ENCODE measurements around the gene NPFF. TPM values are rescaled to one million over a fixed set of nuclear protein-coding genes. Genes with fewer than 3 reads are reported as not detected.

The NPFF gene
- polyA plus RNA-seq, 2 of the 4 experiments (the other 2 are of a cell fraction), result 0.17 TPM; not detected in 1

DNA sequence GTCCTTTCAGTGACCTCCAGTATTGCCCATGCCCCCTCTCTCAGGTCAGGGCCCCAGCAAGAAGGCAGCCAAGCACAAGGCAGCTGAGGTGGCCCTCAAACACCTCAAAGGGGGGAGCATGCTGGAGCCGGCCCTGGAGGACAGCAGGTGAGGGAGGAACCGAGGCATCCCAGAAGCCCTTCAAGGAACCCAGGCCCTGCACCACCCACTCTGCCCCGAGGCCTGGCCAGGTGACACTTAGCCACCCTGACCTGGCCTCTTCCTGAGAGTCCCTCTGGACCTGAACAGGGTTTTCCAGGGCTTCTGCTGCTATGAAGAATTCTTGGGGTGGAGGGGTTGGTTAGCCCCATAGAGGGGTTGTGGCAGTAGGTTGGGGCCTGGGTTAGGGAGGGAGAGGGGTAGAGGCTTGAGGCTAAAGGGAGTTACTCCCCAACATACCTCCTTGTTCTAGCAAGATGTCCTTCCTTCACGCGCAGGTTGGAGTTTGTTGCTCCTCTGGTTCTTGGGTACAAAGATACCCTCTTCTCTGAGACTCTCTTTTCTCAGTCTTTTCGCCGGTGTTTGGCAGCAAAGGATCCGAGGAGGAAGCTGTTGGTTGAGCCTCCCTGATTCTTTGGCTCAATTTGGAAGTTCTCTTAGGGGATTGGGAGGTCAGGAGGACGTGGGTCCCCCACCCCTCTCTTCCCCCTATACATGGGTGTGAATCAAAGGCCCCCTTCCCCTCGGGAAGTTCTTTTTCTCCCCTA lies 4.1 kb downstream of the NPFF start:
- CTCF ChIA-PET, result interaction anchor here (1.0 to 13.1 kb wide), 6 partner anchors 15 to 177 kb away, joined by 3 to 169 read pairs (median 6); partner anchors contain the start of genes AAAS and ATP5MC2
- no peak for TF ChIP-seq NPAS2 (CRISPR knock-in tag; IDR thresholded peaks at IDR 0.05; ENCODE audit: borderline replicate concordance)
- no peak for TF ChIP-seq MYC (IDR thresholded peaks at IDR 0.05; ENCODE audit: borderline replicate concordance, low read length)
- TF ChIP-seq ELK1 (IDR thresholded peaks at IDR 0.05; ENCODE audit: low read depth, low read length), result no peak
- no peak for TF ChIP-seq EP300 (IDR thresholded peaks at IDR 0.05)
- TF ChIP-seq FOSB (CRISPR knock-in tag; IDR thresholded peaks at IDR 0.05), result no peak
- TF ChIP-seq POLR2AphosphoS2 (conservative IDR thresholded peaks at IDR 0.05; ENCODE audit: low read length), result no peak
- TF ChIP-seq FOXS1 (CRISPR knock-in tag; IDR thresholded peaks at IDR 0.05), result no peak
- TF ChIP-seq EHF (CRISPR knock-in tag; IDR thresholded peaks at IDR 0.05), result no peak
- no peak for TF ChIP-seq HOXA7 (CRISPR knock-in tag; IDR thresholded peaks at IDR 0.05)
- no peak for TF ChIP-seq CBX2 (IDR thresholded peaks at IDR 0.05; ENCODE audit: borderline replicate concordance, low read depth)
- TF ChIP-seq HOXB5 (CRISPR knock-in tag; IDR thresholded peaks at IDR 0.05), result no peak
- no peak for TF ChIP-seq HOXB13 (CRISPR knock-in tag; IDR thresholded peaks at IDR 0.05; ENCODE audit: low read depth)
- TF ChIP-seq MAFK (IDR thresholded peaks at IDR 0.05; ENCODE audit: partially characterized antibody), result no peak
- TF ChIP-seq KDM5A (IDR thresholded peaks at IDR 0.05), result no peak
- TF ChIP-seq RCOR1 (IDR thresholded peaks at IDR 0.05; ENCODE audit: low read depth, low read length), result no peak
- TF ChIP-seq TFCP2L1 (CRISPR knock-in tag; IDR thresholded peaks at IDR 0.05), result no peak
- FAIRE-seq, result no peak

GRCh38 chr12:53502331-53502730 lies 5.0 kb downstream of the NPFF start:
- DNase-seq (ENCODE audit: low read depth in 1 of 2, low spot score in 1 of 2) (no peak), FAIRE-seq (no peak), ATAC-seq (no peak)
- Histone ChIP-seq H3K4me3 (peak overlapping the region; percentile 64), H3K4me1 (peaks cover 31% of the 10 kb centered on the region), H3K27ac (peak overlapping the region; percentile 94 to 96; a peak in 5 of 6 replicates), H3K9me3 (no peaks in the 10 kb centered on the region), H3K4me2 (peak overlapping the region; percentile 91)
- ChIA-PET CTCF (interaction anchor here (2.6 to 13.1 kb wide), 3 partner anchors 16 to 176 kb away, joined by 7 to 169 read pairs (median 104); partner anchors contain the start of gene AAAS), POLR2A (no interaction called here)
- whole genome bisulfite sequencing (ENCODE audit: missing lambda C conversion rate), result 71% methylated on average over 9 of the region's 9 CpGs
- TF ChIP-seq CTCF (IDR thresholded peaks at IDR 0.05) (no peak), MYC (IDR thresholded peaks at IDR 0.05; ENCODE audit: borderline replicate concordance, low read length) (no peak), TFCP2L1 (CRISPR knock-in tag; IDR thresholded peaks at IDR 0.05) (no peak), HOXB13 (CRISPR knock-in tag; IDR thresholded peaks at IDR 0.05; ENCODE audit: low read depth) (no peak), ZC3H11A (IDR thresholded peaks at IDR 0.05) (no peak), NR3C1 (IDR thresholded peaks at IDR 0.05) (no peak), CEBPB (IDR thresholded peaks at IDR 0.05) (no peak), CBX8 (IDR thresholded peaks at IDR 0.05) (no peak), PHF8 (IDR thresholded peaks at IDR 0.05; ENCODE audit: borderline replicate concordance, low read depth) (no peak), NFE2L2 (conservative IDR thresholded peaks at IDR 0.05; ENCODE audit: low read length) (no peak), HDAC2 (IDR thresholded peaks at IDR 0.05) (no peak)
- TF ChIP-seq, protein P1, sequence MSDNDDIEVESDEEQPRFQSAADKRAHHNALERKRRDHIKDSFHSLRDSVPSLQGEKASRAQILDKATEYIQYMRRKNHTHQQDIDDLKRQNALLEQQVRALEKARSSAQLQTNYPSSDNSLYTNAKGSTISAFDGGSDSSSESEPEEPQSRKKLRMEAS (IDR thresholded peaks at IDR 0.05), result no peak
- TF ChIP-seq, protein P2, sequence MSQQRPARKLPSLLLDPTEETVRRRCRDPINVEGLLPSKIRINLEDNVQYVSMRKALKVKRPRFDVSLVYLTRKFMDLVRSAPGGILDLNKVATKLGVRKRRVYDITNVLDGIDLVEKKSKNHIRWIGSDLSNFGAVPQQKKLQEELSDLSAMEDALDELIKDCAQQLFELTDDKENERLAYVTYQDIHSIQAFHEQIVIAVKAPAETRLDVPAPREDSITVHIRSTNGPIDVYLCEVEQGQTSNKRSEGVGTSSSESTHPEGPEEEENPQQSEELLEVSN (IDR thresholded peaks at IDR 0.05; ENCODE audit: borderline replicate concordance, low read depth), result no peak

More for the DNA sequence above, 4.1 kb downstream of the NPFF start:
- Histone ChIP-seq H3K4me3 (no peak overlapping the region), H3K9me3 (no peaks in the 10 kb centered on the region), H3K27ac (no peak overlapping the region), H3K4me2 (peak overlapping the region; percentile 91; the same call in 2 of the 3 replicates), H3K4me1 (peaks cover 27% of the 10 kb centered on the region)
- POLR2A ChIA-PET, result no interaction called here
- DNase-seq (ENCODE audit: low read depth in 1 of 2, low spot score in 1 of 2) (no peak), ATAC-seq (no peak)
- WGBS (ENCODE audit: missing lambda C conversion rate), result 80% methylated on average over 9 of the region's 10 CpGs

Measured in A549 (cell line).